HepG2 (cell line): ENCODE data around the gene TAOK3. TPM values are rescaled to one million over a fixed set of nuclear protein-coding genes. Genes with fewer than 3 reads are reported as not detected.

ENCODE experiments used
- ATAC-seq: fragments of 200-7000 bp; cut with Tn5 transposase; 3 replicates; pipeline ENCODE4 v1.9.1; 2020; ENCODE audit warnings: mild to moderate bottlenecking, moderate library complexity
- BruUV-seq: library from RNA; stranded (reverse); fragments of 400-500 nt; replicated peaks from 2 replicates; lab custom pipeline; 2021; lab: Mats Ljungman, UMichigan
- CTCF ChIA-PET: fragments of 300-600 bp; formaldehyde crosslinking; extraction: SDS; loops from one replicate; lab custom pipeline; 2021; ENCODE audit warnings: low total read pairs, inconsistent platforms, low intra/inter-chr PET ratio; lab: Yijun Ruan, JAX
- POLR2A ChIA-PET: fragments of 350-600 bp; sonication (Branson Sonifier 250); formaldehyde crosslinking; loops from one replicate; lab custom pipeline; 2020; ENCODE audit warnings: antibody characterized with exemption, inconsistent platforms; lab: Yijun Ruan, JAX
- DNase-seq: peaks from one replicate; pipeline ENCODE4 v3.0.0-alpha.2; 2015; ENCODE audit warnings: low spot score
- FAIRE-seq: peaks from 3 replicates; lab custom pipeline; 2011; peaks lifted over from hg19 to GRCh38; lab: Jason Lieb, UNC
- H2AFZ ChIP-seq: one replicate; pipeline ENCODE4 v1.6.1; 2011; ENCODE audit warnings: low read length, inconsistent platforms
- H3K27ac ChIP-seq: fragments of 300-600 bp; 3 replicates; pipeline ENCODE4 v1.8.0; 2011; ENCODE audit warnings: mixed run types, mild to moderate bottlenecking, mixed read lengths, low read length, inconsistent platforms; ENCODE audit not compliant: insufficient read depth; ENCODE audit errors: extremely low read length
- H3K27me3 ChIP-seq, 2 experiments: fragments of 200-600 bp in 1 of 2; 2 replicates in 1 of 2; 3 replicates in 1 of 2; pipeline versions ENCODE4 v1.6.0 to v1.8.0; 2011; ENCODE audit warnings: low read length in 2 of 2, mild to moderate bottlenecking in 2 of 2, moderate library complexity in 2 of 2, inconsistent platforms in 1 of 2; ENCODE audit not compliant: insufficient read depth in 2 of 2, control insufficient read depth in 1 of 2
- H3K36me3 ChIP-seq, 2 experiments: fragments of 200-600 bp in 1 of 2; replicated peaks in 1 of 2; 2 replicates in 1 of 2; 3 replicates in 1 of 2; pipeline versions ENCODE4 v1.5.1 to v1.8.0; 2011; ENCODE audit warnings: low read length in 2 of 2, inconsistent platforms in 1 of 2; ENCODE audit not compliant: insufficient read depth in 2 of 2, control insufficient read depth in 1 of 2
- H3K4me1 ChIP-seq: 2 replicates; pipeline ENCODE4 v1.5.1; 2012; ENCODE audit warnings: low read length, inconsistent platforms; ENCODE audit not compliant: insufficient read depth
- H3K4me2 ChIP-seq: 2 replicates; pipeline ENCODE4 v1.6.0; 2011; ENCODE audit warnings: low read depth, low read length, inconsistent platforms
- H3K4me3 ChIP-seq, 3 experiments: fragments of 200-600 bp in 1 of 3; sonication (generic), shearing (Covaris generic) in 1 of 3; replicated peaks in 1 of 3; 2 replicates each; pipeline ENCODE4 v1.5.1; 2011 to 2016; ENCODE audit warnings: low read length in 3 of 3, inconsistent platforms in 2 of 3, low read depth in 2 of 3, mild to moderate bottlenecking in 2 of 3, control low read depth in 1 of 3, mixed read lengths in 1 of 3; ENCODE audit not compliant: insufficient read depth in 1 of 3
- H3K79me2 ChIP-seq: one replicate; pipeline ENCODE4 v1.6.1; 2011; ENCODE audit warnings: low read length, inconsistent platforms; ENCODE audit not compliant: insufficient read depth
- H3K9ac ChIP-seq: 2 replicates; pipeline ENCODE4 v1.6.0; 2011; ENCODE audit warnings: mild to moderate bottlenecking, low read depth, low read length, inconsistent platforms; ENCODE audit not compliant: insufficient read depth
- H3K9me3 ChIP-seq: 2 replicates; pipeline ENCODE4 v1.5.1; 2012; ENCODE audit warnings: mild to moderate bottlenecking, low read length
- H4K20me1 ChIP-seq: 2 replicates; pipeline ENCODE4 v1.6.0; 2011; ENCODE audit warnings: inconsistent platforms, mild to moderate bottlenecking, low read length, moderate library complexity; ENCODE audit not compliant: insufficient read depth
- DMAP1 ChIP-seq: IDR thresholded peaks from 2 replicates; pipeline ENCODE4 v1.6.1; 2016
- FOXP4 ChIP-seq: sonication (generic); formaldehyde crosslinking; IDR thresholded peaks from 2 replicates; pipeline ENCODE4 v1.4.0; 2020; ENCODE audit warnings: missing genetic modification reagents
- LCORL ChIP-seq, 2 experiments: fragments of 450-650 bp in 1 of 2; sonication (generic) in 1 of 2; formaldehyde crosslinking in 1 of 2; IDR thresholded peaks; 2 replicates each; pipeline versions ENCODE4 v1.5.0 to v1.6.1; 2017 to 2020; ENCODE audit warnings: antibody characterized with exemption in 1 of 2, missing genetic modification reagents in 1 of 2
- MED1 ChIP-seq: sonication (generic); formaldehyde crosslinking; IDR thresholded peaks from 2 replicates; pipeline ENCODE4 v1.4.0; 2020; ENCODE audit warnings: missing genetic modification reagents
- PITX1 ChIP-seq: sonication (generic); formaldehyde crosslinking; IDR thresholded peaks from 2 replicates; pipeline ENCODE4 v1.5.1; 2020; ENCODE audit warnings: mild to moderate bottlenecking, missing genetic modification reagents
- PLRG1 ChIP-seq: fragments of 450-650 bp; conservative IDR thresholded peaks from 2 replicates; pipeline ENCODE4 v1.6.1; 2016
- SIX1 ChIP-seq: sonication (generic); formaldehyde crosslinking; IDR thresholded peaks from 2 replicates; pipeline ENCODE4 v1.4.0; 2020; ENCODE audit warnings: missing genetic modification reagents, borderline replicate concordance
- SKIL ChIP-seq: sonication (generic); formaldehyde crosslinking; IDR thresholded peaks from 2 replicates; pipeline ENCODE4 v1.8.0; 2022; ENCODE audit warnings: missing genetic modification reagents, mild to moderate bottlenecking, moderate library complexity, borderline replicate concordance
- ZBTB39 ChIP-seq: sonication (generic); formaldehyde crosslinking; IDR thresholded peaks from 2 replicates; pipeline ENCODE4 v1.5.0; 2020; ENCODE audit warnings: missing genetic modification reagents
- ZKSCAN1 ChIP-seq: fragments of 150-350 bp; IDR thresholded peaks from 2 replicates; pipeline ENCODE4 v1.6.1; 2014; ENCODE audit warnings: low read length
- ZNF20 ChIP-seq: sonication (generic); formaldehyde crosslinking; IDR thresholded peaks from 2 replicates; pipeline ENCODE4 v1.4.0; 2020; ENCODE audit warnings: mild to moderate bottlenecking, moderate library complexity, missing genetic modification reagents
- ZNF484 ChIP-seq: sonication (generic); formaldehyde crosslinking; IDR thresholded peaks from 2 replicates; pipeline ENCODE4 v1.5.1; 2020; ENCODE audit warnings: mild to moderate bottlenecking, low read depth, missing genetic modification reagents, borderline replicate concordance
- ZNF546 ChIP-seq: sonication (generic); formaldehyde crosslinking; conservative IDR thresholded peaks from 2 replicates; pipeline ENCODE4 v1.8.1; 2023; ENCODE audit warnings: mild to moderate bottlenecking, missing genetic modification reagents
- ZNF703 ChIP-seq: sonication (generic); formaldehyde crosslinking; IDR thresholded peaks from 2 replicates; pipeline ENCODE4 v1.5.1; 2020; ENCODE audit warnings: missing genetic modification reagents, mild to moderate bottlenecking, moderate library complexity, borderline replicate concordance
- ZNF770 ChIP-seq: sonication (generic); formaldehyde crosslinking; IDR thresholded peaks from 2 replicates; pipeline ENCODE4 v1.5.0; 2020; ENCODE audit warnings: mild to moderate bottlenecking, missing genetic modification reagents
- ZNF788 ChIP-seq: sonication (generic); formaldehyde crosslinking; IDR thresholded peaks from 2 replicates; pipeline ENCODE4 v1.5.0; 2020; ENCODE audit warnings: mild to moderate bottlenecking, missing genetic modification reagents, borderline replicate concordance
- ZSCAN12 ChIP-seq: sonication (generic); formaldehyde crosslinking; IDR thresholded peaks from 2 replicates; pipeline ENCODE4 v1.9.0; 2021; ENCODE audit warnings: mild to moderate bottlenecking, missing genetic modification reagents
- WGBS: methylation state at CpG from one replicate; pipeline ENCODE4 v1.1.6; 2017; ENCODE audit warnings: low lambda C conversion rate; 5-methylcytosine and 5-hydroxymethylcytosine counted together
- in situ Hi-C: cut with HindIII; loops from 2 replicates; pipeline ENCODE4 v1.10.0; 2017; ENCODE audit warnings: low pct_unique_long_range_greater_than_20kb; ENCODE audit not compliant: extremely low pct_ligation_motif_present
- intact Hi-C: fragments of 100-400 bp; cut with micrococcal nuclease; formaldehyde crosslinking; loops from one replicate; pipeline ENCODE4 v1.10.0; 2022; ENCODE audit not compliant: unreplicated experiment
- polyA plus RNA-seq, 8 experiments: library from polyadenylated mRNA; depleted of rRNA in 3 of 8; stranded (reverse) in 7 of 8; unstranded in 1 of 8; fragments of >200 nt; fragmentation: Illumina TruSeq in 4 of 8; extraction: Trizol in 4 of 8; gene quantifications; 2 replicates each; pipeline versions ENCODE4 v1.2.1 to v1.2.3, GENCODE V29; 2011 to 2016; ENCODE audit warnings: low read depth in 4 of 8, missing spikeins in 1 of 8, mixed read lengths in 1 of 8; ENCODE audit not compliant: insufficient read depth in 1 of 8
- total RNA-seq, 5 experiments: library from RNA; depleted of rRNA; stranded (reverse); fragments of >200 nt; fragmentation: Illumina TruSeq; extraction: Trizol; gene quantifications; 2 replicates each; pipeline ENCODE4 v1.2.3, GENCODE V29; 2016; ENCODE audit warnings: low read depth in 1 of 5

TAOK3 gene
- total and polyA plus RNA-seq, 2 of the 13 experiments (the other 11 are each of a cell fraction or from before 2014, with no cell fraction given) = 10.4 to 12.3 TPM

- Histone ChIP-seq H4K20me1 (no peaks in the 10 kb centered on the region), H3K27me3 (no peaks in the 10 kb centered on the region; a peak in 1 of 5 replicates), H3K4me2 (no peak overlapping the region), H3K9ac (no peak overlapping the region), H3K4me1 (no peaks in the 10 kb centered on the region), H3K9me3 (no peaks in the 10 kb centered on the region), H3K36me3 (no peaks in the 10 kb centered on the region; a peak in 1 of 5 replicates), H2AFZ (no peak overlapping the region), H3K79me2 (no peaks in the 10 kb centered on the region), H3K27ac (no peak overlapping the region), H3K4me3 (no peak overlapping the region)
- DNase-seq = no peak
- no peak for ATAC-seq
- FAIRE-seq = no peak
- intact Hi-C loops (no loop called here), in situ Hi-C loops (no loop called here)
- ChIA-PET CTCF (no interaction called here), POLR2A (no interaction called here)
- WGBS = 85% methylated on average over 1 of the region's 1 CpG
- BruUV-seq = no TSS peak
- TF ChIP-seq LCORL (IDR thresholded peaks at IDR 0.05) (no peak), LCORL (CRISPR knock-in tag; IDR thresholded peaks at IDR 0.05) (no peak), ZNF770 (no peak), FOXP4 (CRISPR knock-in tag) (no peak), ZBTB39 (CRISPR knock-in tag) (no peak), SKIL (no peak), ZNF546 (CRISPR knock-in tag) (no peak), DMAP1 (no peak), ZNF20 (CRISPR knock-in tag) (no peak), SIX1 (CRISPR knock-in tag) (no peak), PITX1 (CRISPR knock-in tag) (no peak), ZKSCAN1 (no peak), ZNF703 (CRISPR knock-in tag) (no peak), PLRG1 (no peak), ZSCAN12 (CRISPR knock-in tag) (no peak), ZNF788 (no peak), ZNF484 (no peak), MED1 (no peak)
These were observed 116.4 kb downstream of the TAOK3 start for GRCh38 chr12:118256352-118256751.
